Measurements from ENCODE around the gene TEX261.

TEX261 gene

DNA sequence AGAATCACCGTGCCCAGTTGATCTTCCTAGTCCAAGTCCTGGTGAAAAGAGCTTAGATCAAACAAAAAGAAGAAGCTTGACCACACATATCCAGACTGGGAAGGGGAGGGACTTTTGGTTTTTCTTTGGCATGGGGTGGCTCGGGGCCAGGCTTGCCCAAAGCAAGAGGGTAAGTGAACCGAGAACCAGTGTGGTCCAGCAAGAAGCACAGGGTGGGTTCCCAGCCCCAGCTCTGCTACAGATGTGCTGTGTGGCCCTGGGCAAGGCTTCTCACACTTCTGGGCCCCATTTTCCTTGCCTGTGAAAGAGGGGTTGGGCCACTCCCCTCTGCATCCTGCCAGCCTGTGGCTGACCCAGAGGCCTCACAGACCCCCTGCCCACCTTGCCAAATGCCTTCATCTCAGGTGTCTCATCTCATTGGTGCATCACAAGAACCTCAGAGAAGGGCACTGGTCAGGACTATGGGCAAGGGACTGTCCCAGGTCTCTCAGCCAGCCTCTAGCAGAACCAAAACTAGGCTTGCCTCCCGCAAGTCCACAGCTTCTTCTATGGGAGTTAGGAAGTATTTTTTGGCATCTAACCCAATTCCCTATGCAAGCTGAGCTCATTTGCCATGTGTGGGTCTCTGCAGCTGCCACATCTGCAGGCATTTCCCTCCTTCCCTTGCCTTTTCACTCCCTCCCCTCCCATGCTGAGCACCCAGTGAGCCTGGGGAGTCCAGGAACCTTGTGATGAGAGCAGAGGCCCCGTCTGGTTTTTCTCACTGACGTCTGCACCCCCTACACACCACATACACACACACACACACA, 52.1 kb downstream of the TEX261 start:
- DNase-seq (ENCODE audit: low spot score in 2 of 2) (no peak), ATAC-seq (replicated peaks; ENCODE audit: extremely low read depth, poor library complexity, severe bottlenecking) (no peak)
- Mint-ChIP-seq H3K4me1 (peaks cover 6% of the 10 kb centered on the region), H3K27me3 (peaks cover 11% of the 10 kb centered on the region), H3K9me3 (no peaks in the 10 kb centered on the region), H3K36me3 (ENCODE audit: insufficient read depth) (no peaks in the 10 kb centered on the region), H3K27ac (ENCODE audit: low read depth) (no peak overlapping the region), H3K4me3 (no peak overlapping the region)

DNA sequence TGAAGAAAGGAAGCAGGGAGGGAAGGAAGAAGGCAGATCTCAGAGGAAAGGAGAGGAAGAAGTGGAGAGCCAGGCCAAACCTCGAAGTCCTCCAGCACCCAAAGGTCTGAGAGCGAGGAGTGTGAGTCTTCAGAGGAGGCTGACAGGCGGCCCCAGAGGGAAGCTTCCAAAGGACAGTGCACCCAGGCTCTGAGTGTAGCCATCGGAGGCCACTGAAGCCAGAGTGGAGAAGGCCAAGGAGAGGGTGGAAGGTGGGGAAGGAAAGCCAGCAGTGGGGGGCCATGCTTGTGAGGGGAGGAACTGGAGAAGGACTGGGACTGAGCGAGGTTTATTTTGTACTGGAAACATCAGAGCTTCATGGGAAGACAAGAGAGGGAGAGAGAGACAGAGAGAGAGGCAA, 53.0 kb downstream of the TEX261 start:
- Mint-ChIP-seq H3K27ac (ENCODE audit: low read depth) (no peak overlapping the region), H3K9me3 (no peaks in the 10 kb centered on the region), H3K4me3 (no peak overlapping the region), H3K27me3 (peaks cover 4% of the 10 kb centered on the region), H3K36me3 (ENCODE audit: insufficient read depth) (no peaks in the 10 kb centered on the region), H3K4me1 (peaks cover 2% of the 10 kb centered on the region)
- DNase-seq (ENCODE audit: low spot score in 2 of 2) (no peak), ATAC-seq (replicated peaks; ENCODE audit: extremely low read depth, poor library complexity, severe bottlenecking) (no peak)

DNA sequence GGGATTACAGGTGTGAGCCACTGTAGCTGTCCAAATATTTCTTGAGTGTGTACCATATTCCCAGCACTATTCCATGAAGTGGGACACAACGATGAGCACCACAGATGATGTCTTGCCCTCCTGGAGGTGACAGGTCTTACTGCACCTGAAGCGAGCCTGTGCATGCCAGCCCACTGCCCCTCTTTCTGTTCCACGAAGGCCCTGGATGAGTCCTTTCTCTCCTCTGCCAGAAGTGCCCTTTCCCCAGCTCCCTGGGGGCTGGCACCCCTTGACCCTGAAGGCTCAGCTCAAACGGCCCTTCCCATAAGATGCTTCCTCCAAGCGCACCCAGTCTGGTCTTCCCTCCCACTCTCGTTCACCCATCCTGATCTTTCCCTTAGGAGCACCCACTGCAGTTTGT, 53.5 kb downstream of the TEX261 start:
- no peak for ATAC-seq (replicated peaks; ENCODE audit: extremely low read depth, poor library complexity, severe bottlenecking)
- no peaks in the 10 kb centered on the region for H3K9me3 Mint-ChIP-seq
- no peaks in the 10 kb centered on the region for H3K4me1 Mint-ChIP-seq
- no peaks in the 10 kb centered on the region for H3K27me3 Mint-ChIP-seq
- H3K4me3 Mint-ChIP-seq: no peak overlapping the region
- no peak overlapping the region for H3K27ac Mint-ChIP-seq (ENCODE audit: low read depth)
- H3K36me3 Mint-ChIP-seq (ENCODE audit: insufficient read depth): no peaks in the 10 kb centered on the region
- DNase-seq (ENCODE audit: low spot score in 2 of 2): no peak

DNA sequence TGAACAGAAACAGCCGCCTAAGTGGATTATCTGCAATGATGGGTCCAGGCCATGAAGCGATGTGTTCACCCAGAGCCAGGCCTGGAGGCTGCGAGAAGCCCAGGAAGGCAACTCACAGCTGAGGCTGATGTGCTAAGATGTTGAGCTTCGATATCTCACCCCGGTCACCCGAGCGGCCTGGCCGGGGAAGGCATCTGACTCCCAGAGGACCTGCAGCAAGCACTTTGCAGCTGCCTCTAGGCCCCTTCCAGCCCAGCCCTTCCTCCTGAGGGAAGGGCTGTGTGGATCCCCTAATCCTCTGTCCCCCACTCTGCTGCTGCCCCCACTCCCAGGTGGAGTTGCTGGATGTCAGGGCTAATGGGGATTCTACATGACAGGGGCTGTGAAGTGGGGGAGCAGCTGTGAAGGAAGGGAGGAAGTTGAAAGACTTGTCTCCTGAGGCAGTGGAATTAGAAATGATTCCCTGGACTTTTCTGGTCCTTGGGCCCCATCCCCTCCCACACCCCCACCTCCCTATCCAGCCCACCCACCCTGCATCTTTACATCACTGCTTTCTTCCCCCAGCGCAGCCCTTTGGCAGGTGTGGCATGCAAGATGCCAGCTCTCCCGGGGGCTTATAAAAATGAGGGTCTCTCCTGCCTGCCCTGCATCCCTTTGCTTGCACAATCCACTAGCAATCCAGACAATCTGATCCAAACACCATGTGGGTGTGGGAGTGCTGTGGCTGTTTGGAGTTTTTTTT, 54.7 kb downstream of the TEX261 start:
- Mint-ChIP-seq H3K4me1 (no peaks in the 10 kb centered on the region), H3K36me3 (ENCODE audit: insufficient read depth) (no peaks in the 10 kb centered on the region), H3K27me3 (peaks cover 7% of the 10 kb centered on the region), H3K9me3 (no peaks in the 10 kb centered on the region), H3K4me3 (no peak overlapping the region), H3K27ac (ENCODE audit: low read depth) (no peak overlapping the region)
- ATAC-seq (replicated peaks; ENCODE audit: extremely low read depth, poor library complexity, severe bottlenecking): no peak
- no peak for DNase-seq (ENCODE audit: low spot score in 2 of 2)

DNA sequence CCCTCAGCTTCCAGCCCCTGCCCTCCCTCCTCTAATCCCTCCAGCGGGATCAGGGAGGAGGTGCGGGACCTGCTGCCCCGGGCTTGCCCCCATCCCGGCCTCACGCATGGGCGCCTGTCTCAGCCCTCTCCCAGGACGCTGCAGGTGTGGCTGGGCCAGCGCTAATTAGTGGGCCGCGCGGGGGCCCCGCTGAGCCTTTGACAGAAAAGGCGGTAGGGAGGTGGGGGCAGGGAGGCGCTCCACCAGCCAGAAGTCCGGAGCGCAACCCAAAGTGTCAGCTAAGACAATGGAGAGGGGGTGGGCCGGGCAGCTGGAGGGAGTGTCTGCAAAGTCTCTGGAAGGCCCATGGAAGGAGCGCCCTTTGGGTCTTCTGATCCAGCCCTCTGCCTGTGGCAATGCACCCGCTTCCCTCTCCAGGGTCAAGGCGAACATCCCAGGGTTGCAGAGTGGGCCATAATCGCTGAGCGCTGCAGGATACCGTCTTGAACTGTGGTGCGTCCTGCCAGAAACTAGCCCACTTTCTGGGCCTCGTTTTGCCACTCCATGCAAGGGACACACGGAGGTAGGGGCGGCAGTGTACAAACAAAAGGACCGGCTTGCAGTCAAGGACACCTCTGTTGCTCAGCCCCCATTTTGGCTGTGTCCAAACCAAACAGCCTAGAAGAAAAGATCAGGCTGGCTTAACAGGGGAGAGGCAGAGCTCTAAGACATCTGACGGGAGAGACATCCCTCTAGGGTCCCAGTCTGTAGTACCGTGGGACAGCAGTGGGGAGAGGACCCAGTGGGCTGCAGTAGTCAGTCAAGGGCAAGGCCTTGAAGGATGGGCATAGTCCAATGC, 55.5 kb downstream of the TEX261 start:
- Mint-ChIP-seq H3K27ac (ENCODE audit: low read depth) (no peak overlapping the region), H3K36me3 (ENCODE audit: insufficient read depth) (no peaks in the 10 kb centered on the region), H3K9me3 (no peaks in the 10 kb centered on the region), H3K4me1 (no peaks in the 10 kb centered on the region), H3K4me3 (no peak overlapping the region), H3K27me3 (peaks cover 10% of the 10 kb centered on the region)
- no peak for DNase-seq (ENCODE audit: low spot score in 2 of 2)
- ATAC-seq (replicated peaks; ENCODE audit: extremely low read depth, poor library complexity, severe bottlenecking): no peak

DNA sequence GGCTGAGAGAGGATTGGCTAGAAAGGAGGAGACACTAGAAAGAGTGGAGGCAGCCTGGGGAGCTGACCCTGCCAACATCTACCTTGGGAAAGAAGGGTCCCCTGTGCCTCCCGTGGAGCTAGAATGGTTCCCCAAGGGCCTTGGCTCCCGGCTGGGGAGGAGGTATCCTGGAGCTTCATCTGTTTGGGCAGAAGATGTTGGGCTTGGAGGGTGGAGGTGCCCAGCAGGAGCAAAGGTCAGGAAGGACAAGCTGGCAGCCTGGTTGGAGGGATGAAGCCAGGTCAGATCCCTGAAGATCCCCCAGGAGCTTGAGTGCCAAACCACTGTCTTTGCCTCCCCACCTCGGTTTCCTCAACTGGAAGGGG, 56.1 kb downstream of the TEX261 start:
- Mint-ChIP-seq H3K27me3 (peaks cover 10% of the 10 kb centered on the region), H3K27ac (ENCODE audit: low read depth) (no peak overlapping the region), H3K4me1 (no peaks in the 10 kb centered on the region), H3K9me3 (no peaks in the 10 kb centered on the region), H3K4me3 (no peak overlapping the region), H3K36me3 (ENCODE audit: insufficient read depth) (no peaks in the 10 kb centered on the region)
- DNase-seq (ENCODE audit: low spot score in 2 of 2) (no peak), ATAC-seq (replicated peaks; ENCODE audit: extremely low read depth, poor library complexity, severe bottlenecking) (no peak)

DNA sequence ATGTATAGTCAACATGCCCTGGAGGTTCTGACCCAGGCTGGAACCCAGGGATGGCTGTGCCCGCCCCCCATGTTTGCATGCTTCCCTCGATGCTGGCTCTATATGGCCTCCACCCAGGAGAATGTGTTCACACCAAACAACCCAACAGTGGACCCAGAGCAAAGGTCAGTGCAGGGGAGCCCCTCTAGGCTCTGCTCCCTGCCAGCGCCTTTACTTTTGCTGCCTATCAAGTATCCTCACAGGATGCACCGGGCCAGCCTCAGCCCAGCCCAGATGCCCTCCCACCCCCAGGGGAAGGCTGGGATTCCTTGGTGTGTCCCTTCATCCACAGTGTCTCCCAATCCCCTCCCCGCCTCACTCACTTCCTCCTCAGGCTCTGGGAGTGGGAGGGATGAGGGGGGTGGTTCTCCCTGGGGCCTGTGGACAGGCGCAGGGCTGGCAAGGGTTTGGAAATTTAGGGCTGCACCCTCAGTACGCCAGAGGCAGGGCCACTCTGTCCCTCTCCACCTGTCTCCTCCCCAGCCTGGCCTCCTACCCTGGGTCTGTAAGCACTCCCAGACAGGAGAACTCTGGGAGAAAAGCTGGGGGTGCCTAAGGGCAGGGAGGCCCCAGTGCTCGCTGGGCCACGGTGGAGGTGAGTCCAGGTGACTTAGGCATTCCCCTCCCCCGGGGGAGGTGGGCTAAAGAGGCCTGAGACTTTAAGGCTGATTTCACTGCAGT, 56.6 kb downstream of the TEX261 start:
- Mint-ChIP-seq H3K4me3 (no peak overlapping the region), H3K4me1 (no peaks in the 10 kb centered on the region), H3K27ac (ENCODE audit: low read depth) (no peak overlapping the region), H3K9me3 (no peaks in the 10 kb centered on the region), H3K27me3 (peaks cover 10% of the 10 kb centered on the region), H3K36me3 (ENCODE audit: insufficient read depth) (no peaks in the 10 kb centered on the region)
- DNase-seq (ENCODE audit: low spot score in 2 of 2) (no peak), ATAC-seq (replicated peaks; ENCODE audit: extremely low read depth, poor library complexity, severe bottlenecking) (no peak)

DNA sequence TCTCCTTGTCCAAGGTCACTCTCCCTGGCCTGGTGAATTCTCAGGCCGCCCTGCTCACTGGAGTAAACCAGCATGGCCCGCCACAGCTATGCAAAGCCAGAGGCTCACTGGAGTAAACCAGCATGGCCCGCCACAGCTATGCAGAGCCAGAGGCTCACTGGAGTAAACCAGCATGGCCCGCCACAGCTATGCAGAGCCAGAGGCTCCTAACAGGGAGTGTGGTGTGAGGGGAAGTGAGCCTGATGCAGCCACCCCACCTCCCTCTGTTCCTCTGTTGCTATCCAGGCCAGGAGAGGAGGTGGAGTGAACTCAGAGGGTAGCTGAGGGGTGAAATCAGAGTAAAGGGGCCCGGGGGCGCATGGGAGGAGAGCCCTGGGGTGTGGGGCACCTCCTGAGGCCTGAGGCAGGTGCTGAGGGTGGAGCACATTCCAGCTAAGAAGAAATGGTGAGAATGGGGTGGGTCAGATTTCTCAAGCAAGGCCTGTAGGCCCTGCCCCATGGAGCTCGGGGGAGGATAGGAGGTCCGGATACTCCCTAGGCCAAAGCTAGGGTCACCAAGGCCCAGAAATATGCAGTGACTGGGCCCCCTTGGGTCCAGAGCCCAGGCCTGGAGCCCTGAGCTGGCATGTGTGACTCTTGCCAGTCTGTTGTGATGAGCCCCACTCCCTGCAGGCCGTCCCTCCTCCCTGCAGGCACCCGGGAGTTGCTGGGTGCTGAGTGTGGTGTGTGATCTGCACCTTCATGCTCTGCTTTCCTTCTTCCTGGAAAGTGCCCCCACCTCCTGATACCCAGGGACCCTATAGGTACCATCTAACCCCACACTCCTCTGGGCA, 57.5 kb downstream of the TEX261 start:
- Mint-ChIP-seq H3K27me3 (peaks cover 10% of the 10 kb centered on the region), H3K27ac (ENCODE audit: low read depth) (no peak overlapping the region), H3K9me3 (no peaks in the 10 kb centered on the region), H3K36me3 (ENCODE audit: insufficient read depth) (no peaks in the 10 kb centered on the region), H3K4me1 (no peaks in the 10 kb centered on the region), H3K4me3 (no peak overlapping the region)
- ATAC-seq (replicated peaks; ENCODE audit: extremely low read depth, poor library complexity, severe bottlenecking) (no peak), DNase-seq (ENCODE audit: low spot score in 2 of 2) (no peak)

DNA sequence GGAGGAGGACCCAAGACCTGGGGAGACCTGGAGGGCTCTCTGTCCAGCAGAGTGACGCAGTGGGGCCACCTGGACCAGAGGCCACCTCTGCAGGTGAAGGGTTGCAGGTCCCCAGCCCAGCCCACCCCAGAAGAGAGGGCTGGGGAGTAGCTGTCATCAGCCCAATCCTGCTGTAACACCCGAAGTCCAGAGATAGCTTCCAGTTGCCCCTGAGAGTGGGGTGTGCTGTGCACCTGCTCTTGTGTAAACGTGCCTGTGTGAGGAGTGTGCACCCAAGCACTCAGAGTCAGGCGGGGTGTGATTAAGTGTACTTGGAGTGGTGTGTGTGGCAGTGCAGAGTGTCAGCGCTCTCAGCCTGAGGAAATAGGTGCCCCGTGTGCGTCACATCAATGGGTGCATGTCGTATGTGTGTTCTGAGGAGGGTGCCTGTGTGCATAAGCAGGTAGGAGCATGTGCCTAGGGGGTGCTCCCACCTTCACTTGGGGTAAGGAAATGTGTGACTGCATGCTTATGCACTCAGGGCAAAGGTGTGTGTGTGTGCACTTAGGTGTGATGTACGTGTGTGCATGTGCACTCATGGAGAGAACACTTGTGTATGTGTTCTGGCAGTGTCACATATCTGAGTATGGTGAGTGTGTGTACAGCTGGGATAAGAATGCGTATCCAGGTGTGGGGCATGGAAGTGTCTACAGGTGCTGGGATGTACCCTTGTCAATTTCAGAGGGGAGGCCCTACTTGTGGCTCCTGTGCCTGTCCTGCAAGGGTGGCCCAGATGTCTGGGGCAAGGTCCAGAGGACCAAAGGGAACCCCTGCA, 58.3 kb downstream of the TEX261 start:
- Mint-ChIP-seq H3K9me3 (no peaks in the 10 kb centered on the region), H3K27me3 (peaks cover 10% of the 10 kb centered on the region), H3K4me3 (no peak overlapping the region), H3K4me1 (no peaks in the 10 kb centered on the region), H3K27ac (ENCODE audit: low read depth) (no peak overlapping the region), H3K36me3 (ENCODE audit: insufficient read depth) (no peaks in the 10 kb centered on the region)
- DNase-seq (ENCODE audit: low spot score in 2 of 2): no peak
- no peak for ATAC-seq (replicated peaks; ENCODE audit: extremely low read depth, poor library complexity, severe bottlenecking)

Data from central memory CD8-positive, alpha-beta T cell (primary cell).